ENCODE results near the gene JMJD6.

JMJD6 gene

GRCh38 chr17:76678330-76678729 lies 48.1 kb downstream of the JMJD6 start:
- no peak for DNase-seq

- no peak for DNase-seq
Measured at GRCh38 chr17:76677406-76677805, 49.0 kb downstream of the JMJD6 start.

GRCh38 chr17:76676629-76677028 lies 49.8 kb downstream of the JMJD6 start:
- DNase-seq: no peak

GRCh38 chr17:76675648-76676047 lies 50.8 kb downstream of the JMJD6 start:
- DNase-seq: no peak

GRCh38 chr17:76674600-76674999 lies 51.8 kb downstream of the JMJD6 start:
- no peak for DNase-seq

GRCh38 chr17:76673729-76674128 lies 52.7 kb downstream of the JMJD6 start:
- DNase-seq: peak; percentile 57

- DNase-seq: no peak
Measured at GRCh38 chr17:76672892-76673291, 53.5 kb downstream of the JMJD6 start.

GRCh38 chr17:76672270-76672851 lies 54.0 kb downstream of the JMJD6 start:
- no peak for DNase-seq

- no peak for DNase-seq
Measured at GRCh38 chr17:76671912-76672262, 54.5 kb downstream of the JMJD6 start.

- peak; percentile 100 for DNase-seq
Measured at GRCh38 chr17:76671123-76671911, 55.1 kb downstream of the JMJD6 start.

GRCh38 chr17:76670718-76671122 lies 55.7 kb downstream of the JMJD6 start:
- DNase-seq: no peak

GRCh38 chr17:76670020-76670717 lies 56.2 kb downstream of the JMJD6 start:
- no peak for DNase-seq

Measured in fibroblast of skin of abdomen (primary cell).